SU-DHL-6 (cell line): ENCODE data around the gene ARFGAP3.

ENCODE experiments used
- EZH2phosphoT487 ChIP-seq: fragments of 200-600 bp; sonication (generic), shearing (Covaris generic); conservative IDR thresholded peaks from 2 replicates; pipeline ENCODE4 v1.6.1; 2018; ENCODE audit warnings: mild to moderate bottlenecking, antibody characterized with exemption, low read length, moderate library complexity, mixed read lengths
- TF ChIP-seq, protein P1 (sequence below): fragments of 200-600 bp; sonication (generic); IDR thresholded peaks from one replicate; pipeline ENCODE4 v1.5.1; 2017; ENCODE audit warnings: antibody characterized with exemption, mild to moderate bottlenecking, low read length, moderate library complexity; ENCODE audit not compliant: insufficient read depth, poor library complexity, severe bottlenecking

DNA sequence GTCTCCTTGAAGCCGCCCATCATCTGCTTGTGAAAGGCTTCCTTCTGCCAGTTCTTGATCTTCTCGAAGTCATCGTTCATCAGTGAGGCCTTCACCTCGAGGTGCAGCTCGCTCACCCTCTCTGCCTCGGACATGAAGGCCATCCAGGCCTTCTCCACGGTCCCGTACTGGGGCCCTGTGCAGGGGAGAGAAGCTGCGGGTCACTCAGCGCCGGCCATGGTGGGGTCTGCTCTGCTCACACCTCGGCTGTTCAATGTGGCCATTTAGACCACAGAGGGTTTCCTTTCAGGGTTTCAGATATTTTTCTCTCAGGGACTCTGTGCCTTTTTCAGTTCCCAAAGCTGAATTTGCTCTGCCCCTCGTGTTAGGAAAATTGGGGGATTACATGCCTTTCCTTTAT is 33.9 kb upstream of the ARFGAP3 start:
- no peak for TF ChIP-seq EZH2phosphoT487
- TF ChIP-seq, protein P1, sequence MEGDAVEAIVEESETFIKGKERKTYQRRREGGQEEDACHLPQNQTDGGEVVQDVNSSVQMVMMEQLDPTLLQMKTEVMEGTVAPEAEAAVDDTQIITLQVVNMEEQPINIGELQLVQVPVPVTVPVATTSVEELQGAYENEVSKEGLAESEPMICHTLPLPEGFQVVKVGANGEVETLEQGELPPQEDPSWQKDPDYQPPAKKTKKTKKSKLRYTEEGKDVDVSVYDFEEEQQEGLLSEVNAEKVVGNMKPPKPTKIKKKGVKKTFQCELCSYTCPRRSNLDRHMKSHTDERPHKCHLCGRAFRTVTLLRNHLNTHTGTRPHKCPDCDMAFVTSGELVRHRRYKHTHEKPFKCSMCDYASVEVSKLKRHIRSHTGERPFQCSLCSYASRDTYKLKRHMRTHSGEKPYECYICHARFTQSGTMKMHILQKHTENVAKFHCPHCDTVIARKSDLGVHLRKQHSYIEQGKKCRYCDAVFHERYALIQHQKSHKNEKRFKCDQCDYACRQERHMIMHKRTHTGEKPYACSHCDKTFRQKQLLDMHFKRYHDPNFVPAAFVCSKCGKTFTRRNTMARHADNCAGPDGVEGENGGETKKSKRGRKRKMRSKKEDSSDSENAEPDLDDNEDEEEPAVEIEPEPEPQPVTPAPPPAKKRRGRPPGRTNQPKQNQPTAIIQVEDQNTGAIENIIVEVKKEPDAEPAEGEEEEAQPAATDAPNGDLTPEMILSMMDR: no peak
